ENCODE results near the gene ZNF236. TPM values are rescaled to one million over a fixed set of nuclear protein-coding genes. Genes with fewer than 3 reads are reported as not detected.

The ZNF236 gene
- total RNA-seq, 6 experiments from 2014 or later: 3.8 to 7.6 (median 5.8) TPM

GRCh38 chr18:76850112-76850511, 27.8 kb downstream of the ZNF236 start:
- Histone ChIP-seq H3K9me3 (no peaks in the 10 kb centered on the region), H3K4me1 (peaks cover 0 to 16% (median 6%) of the 10 kb centered on the region in 4 donors), H3K36me3 (peaks cover 0 to 2% (median 0%) of the 10 kb centered on the region in 4 donors), H3K27me3 (no peaks in the 10 kb centered on the region), H3K27ac (no peak overlapping the region), H3K4me3 (no peak overlapping the region)
- ATAC-seq (no peak), DNase-seq (no peak)
- WGBS (ENCODE audit: insufficient coverage, low coverage, low lambda C conversion rate, missing lambda C conversion rate): 72% methylated on average over 1 of the region's 1 CpG
- intact Hi-C loops (cut with DNase I): no loop called here
- TF ChIP-seq CTCF (IDR thresholded peaks at IDR 0.05) (no peak), POLR2A (IDR thresholded peaks at IDR 0.05) (no peak)

- DNase-seq: no peak
- intact Hi-C loops (cut with DNase I): no loop called here
- 92% methylated on average over 4 of the region's 4 CpGs for WGBS (ENCODE audit: insufficient coverage, low coverage, low lambda C conversion rate, missing lambda C conversion rate)
Observed at GRCh38 chr18:76855594-76855993, 33.2 kb downstream of the ZNF236 start.

GRCh38 chr18:76857476-76857875, 35.1 kb downstream of the ZNF236 start:
- no peak overlapping the region for H3K27ac ChIP-seq
- no peaks in the 10 kb centered on the region for H3K27me3 ChIP-seq
- TF ChIP-seq POLR2A (IDR thresholded peaks at IDR 0.05) (no peak), CTCF (IDR thresholded peaks at IDR 0.05) (no peak)
- no peaks in the 10 kb centered on the region for H3K9me3 ChIP-seq
- H3K36me3 ChIP-seq: peaks cover 0 to 7% (median 1%) of the 10 kb centered on the region in 4 donors
- peaks cover 0 to 8% (median 0%) of the 10 kb centered on the region in 4 donors for H3K4me1 ChIP-seq
- H3K4me3 ChIP-seq: no peak overlapping the region
- peak in 2 of 3 donors; percentile 42 to 58 for DNase-seq
- 17% methylated on average over 4 of the region's 4 CpGs for WGBS (ENCODE audit: insufficient coverage, low coverage, low lambda C conversion rate, missing lambda C conversion rate)
- peak; percentile 75 to 95 (median 82) for ATAC-seq
- intact Hi-C loops (cut with DNase I): no loop called here

More at GRCh38 chr18:76855594-76855993, 33.2 kb downstream of the ZNF236 start:
- H3K9me3 ChIP-seq: no peaks in the 10 kb centered on the region
- peaks cover 0 to 2% (median 0%) of the 10 kb centered on the region in 4 donors for H3K36me3 ChIP-seq
- ATAC-seq: no peak
- no peak overlapping the region for H3K4me3 ChIP-seq
- peaks cover 0 to 8% (median 0%) of the 10 kb centered on the region in 4 donors for H3K4me1 ChIP-seq
- H3K27me3 ChIP-seq: no peaks in the 10 kb centered on the region
- TF ChIP-seq CTCF (IDR thresholded peaks at IDR 0.05) (no peak), POLR2A (IDR thresholded peaks at IDR 0.05) (no peak)
- no peak overlapping the region for H3K27ac ChIP-seq

GRCh38 chr18:76859474-76860339, 37.4 kb downstream of the ZNF236 start:
- ATAC-seq: no peak
- H3K4me3 ChIP-seq: no peak overlapping the region

More at GRCh38 chr18:76859474-76860339, 37.4 kb downstream of the ZNF236 start:
- WGBS (ENCODE audit: insufficient coverage, low coverage, low lambda C conversion rate, missing lambda C conversion rate): 89% methylated on average over 11 of the region's 14 CpGs
- Histone ChIP-seq H3K27me3 (no peaks in the 10 kb centered on the region), H3K4me1 (peaks cover 0 to 8% (median 0%) of the 10 kb centered on the region in 4 donors), H3K9me3 (no peaks in the 10 kb centered on the region), H3K27ac (no peak overlapping the region), H3K36me3 (peaks cover 0 to 11% (median 0%) of the 10 kb centered on the region in 4 donors)
- intact Hi-C loops (cut with DNase I): loop anchor here in 1 of 2 donors (10.0 kb wide), 1 partner anchor 55 kb away; no protein-coding TSS in a partner anchor
- no peak for TF ChIP-seq POLR2A (IDR thresholded peaks at IDR 0.05)
- no peak for TF ChIP-seq CTCF (IDR thresholded peaks at IDR 0.05)
- no peak for DNase-seq
